Common myeloid progenitor, CD34-positive (primary cell): Measurements from ENCODE around the gene ARMH3.

Source experiments
- CTCF ChIA-PET: fragments of 350-600 bp; sonication (Branson Sonifier 250); formaldehyde crosslinking; loops from one replicate; lab custom pipeline; 2021; ENCODE audit warnings: antibody characterized with exemption; lab: Charles Lee
- POLR2A ChIA-PET: fragments of 350-600 bp; sonication (Branson Sonifier 250); formaldehyde crosslinking; loops from one replicate; lab custom pipeline; 2021; ENCODE audit warnings: antibody characterized with exemption; lab: Charles Lee
- DNase-seq, 3 donors: peaks; one replicate each; pipeline versions ENCODE4 v3.0.0 to v3.0.0-alpha.2; 2013
- H3K27ac ChIP-seq, 2 experiments: 1 replicate in 1 of 2; 2 replicates in 1 of 2; pipeline ENCODE4 v1.7.0; 2013; ENCODE audit warnings: inconsistent platforms in 2 of 2, low read length in 2 of 2, mild to moderate bottlenecking in 2 of 2, low read depth in 1 of 2, moderate library complexity in 1 of 2; ENCODE audit not compliant: severe bottlenecking in 2 of 2, insufficient read depth in 1 of 2, poor library complexity in 1 of 2
- H3K27me3 ChIP-seq, 5 experiments: replicated peaks in 2 of 5; 1 replicate in 3 of 5; 2 replicates in 2 of 5; pipeline versions ENCODE4 v1.6.1 to v1.7.0; 2013; ENCODE audit warnings: low read length in 4 of 5, mild to moderate bottlenecking in 2 of 5, moderate library complexity in 2 of 5, inconsistent platforms in 1 of 5; ENCODE audit not compliant: insufficient read depth in 5 of 5, control insufficient read depth in 4 of 5
- H3K36me3 ChIP-seq, 4 experiments: 1 replicate in 2 of 4; 2 replicates in 2 of 4; pipeline versions ENCODE4 v1.6.1 to v1.7.0; 2013; ENCODE audit warnings: low read length in 3 of 4, control low read depth in 1 of 4, mild to moderate bottlenecking in 1 of 4; ENCODE audit not compliant: control insufficient read depth in 4 of 4, insufficient read depth in 4 of 4
- H3K4me1 ChIP-seq, 4 experiments: 1 replicate in 3 of 4; 2 replicates in 1 of 4; pipeline versions ENCODE4 v1.6.1 to v1.7.1; 2013; ENCODE audit warnings: low read length in 3 of 4, mild to moderate bottlenecking in 3 of 4, control low read depth in 1 of 4, inconsistent platforms in 1 of 4, moderate library complexity in 1 of 4; ENCODE audit not compliant: control insufficient read depth in 4 of 4, insufficient read depth in 4 of 4; ENCODE audit errors: control extremely low read depth in 1 of 4
- H3K4me3 ChIP-seq, 7 experiments: 1 replicate in 4 of 7; 2 replicates in 3 of 7; pipeline versions ENCODE4 v1.5.1 to v1.7.0; 2013; ENCODE audit warnings: mild to moderate bottlenecking in 7 of 7, low read length in 6 of 7, moderate library complexity in 6 of 7, inconsistent platforms in 2 of 7, low read depth in 2 of 7, control low read depth in 1 of 7; ENCODE audit not compliant: insufficient read depth in 4 of 7, control insufficient read depth in 1 of 7; ENCODE audit errors: extremely low read depth in 1 of 7
- H3K9me3 ChIP-seq, 5 experiments: 1 replicate in 4 of 5; 2 replicates in 1 of 5; pipeline versions ENCODE4 v1.6.1 to v1.7.1; 2013; ENCODE audit warnings: low read length in 4 of 5, mild to moderate bottlenecking in 2 of 5, inconsistent platforms in 1 of 5, low read depth in 1 of 5, moderate library complexity in 1 of 5; ENCODE audit not compliant: control insufficient read depth in 4 of 5, insufficient read depth in 2 of 5; ENCODE audit errors: control extremely low read depth in 1 of 5
- WGBS: methylation state at CpG from one replicate; pipeline ENCODE4 v1.1.5; 2013; ENCODE audit not compliant: insufficient coverage; 5-methylcytosine and 5-hydroxymethylcytosine counted together

ARMH3 gene

GRCh38 chr10:101826852-101827434 lies 229.0 kb downstream of the ARMH3 start:
- H3K9me3 ChIP-seq, result no peaks in the 10 kb centered on the region
- H3K36me3 ChIP-seq, result peaks cover 0 to 4% (median under 1%) of the 10 kb centered on the region in 4 experiments
- no peaks in the 10 kb centered on the region for H3K27me3 ChIP-seq
- peaks cover 0 to 36% (median 28%) of the 10 kb centered on the region in 4 experiments for H3K4me1 ChIP-seq
- ChIA-PET POLR2A (interaction anchor here (1.2 kb wide), 1 partner anchor 8 kb away, joined by 4 read pairs; the partner anchor contains the start of gene OGA), CTCF (interaction anchor here (0.8 to 2.1 kb wide), 5 partner anchors 8 to 183 kb away, joined by 3 to 12 read pairs (median 8); partner anchors contain the start of gene OGA)
- H3K4me3 ChIP-seq, result no peak overlapping the region
- DNase-seq, result no peak
- H3K27ac ChIP-seq, result no peak overlapping the region
- 96% methylated on average over 4 of the region's 5 CpGs for WGBS

GRCh38 chr10:101824736-101825135 lies 231.2 kb downstream of the ARMH3 start:
- H3K27me3 ChIP-seq, result no peaks in the 10 kb centered on the region
- ChIA-PET CTCF (interaction anchor here (1.2 kb wide), 1 partner anchor 13 kb away, joined by 3 read pairs; no protein-coding TSS in a partner anchor), POLR2A (no interaction called here)
- DNase-seq, result no peak
- peaks cover 0 to 4% (median under 1%) of the 10 kb centered on the region in 4 experiments for H3K36me3 ChIP-seq
- no peak overlapping the region for H3K4me3 ChIP-seq
- peaks cover 0 to 16% (median 9%) of the 10 kb centered on the region in 4 experiments for H3K4me1 ChIP-seq
- H3K27ac ChIP-seq, result no peak overlapping the region
- no peaks in the 10 kb centered on the region for H3K9me3 ChIP-seq
- WGBS, result 100% methylated on average over 2 of the region's 2 CpGs

- peak overlapping the region in 6 of 7 experiments; percentile 62 to 98 (median 96) for H3K4me3 ChIP-seq
- no peaks in the 10 kb centered on the region for H3K27me3 ChIP-seq
- whole genome bisulfite sequencing, result 28% methylated on average over 12 of the region's 14 CpGs
- peak overlapping the region; percentile 29 to 89 for H3K27ac ChIP-seq
- no peak for DNase-seq
- peaks cover 19 to 45% (median 29%) of the 10 kb centered on the region in 4 experiments for H3K4me1 ChIP-seq
- no peaks in the 10 kb centered on the region for H3K9me3 ChIP-seq
- ChIA-PET CTCF (interaction anchor here (1.1 to 5.8 kb wide), 10 partner anchors 9 to 191 kb away, joined by 3 to 27 read pairs (median 6); no protein-coding TSS in a partner anchor), POLR2A (interaction anchor here (0.6 to 1.4 kb wide), 4 partner anchors 8 to 1820 kb away, joined by 3 to 8 read pairs (median 4); no protein-coding TSS in a partner anchor)
- peaks cover 0 to 2% (median 0%) of the 10 kb centered on the region in 4 experiments for H3K36me3 ChIP-seq
These were observed 236.9 kb downstream of the ARMH3 start for GRCh38 chr10:101818872-101819633.

- Histone ChIP-seq H3K27ac (peak within 1 kb of the TSS; percentile 81 to 89), H3K27me3 (no peaks in the 10 kb centered on the region), H3K4me3 (peak within 1 kb of the TSS; percentile 83 to 98 (median 96)), H3K4me1 (peaks cover 19 to 48% (median 30%) of the 10 kb centered on the region in 4 experiments), H3K9me3 (no peaks in the 10 kb centered on the region), H3K36me3 (peaks cover 0 to 2% (median 1%) of the 10 kb centered on the region in 4 experiments)
- 0% methylated on average over 19 of the region's 47 CpGs for WGBS
- POLR2A ChIA-PET, result interaction anchor here (1.2 to 1.4 kb wide), 2 partner anchors 9 to 11 kb away, joined by 4 read pairs; no protein-coding TSS in a partner anchor
- CTCF ChIA-PET, result interaction anchor here (0.7 to 5.8 kb wide), 10 partner anchors 9 to 192 kb away, joined by 3 to 27 read pairs (median 4); no protein-coding TSS in a partner anchor
- peak; percentile 100 for DNase-seq
These were observed 237.7 kb downstream of the ARMH3 start, which contains the start of gene OGA for GRCh38 chr10:101818119-101818871. OGA (minus strand) TSS chr10:101818444; CDS start chr10:101818022, 422 bp downstream.

- H3K4me3 ChIP-seq, result peak overlapping the region; percentile 83 to 98 (median 96)
- POLR2A ChIA-PET, result interaction anchor here (1.4 kb wide), 1 partner anchor 10 kb away, joined by 4 read pairs; no protein-coding TSS in a partner anchor
- WGBS, result 0% methylated on average over 37 of the region's 44 CpGs
- H3K27me3 ChIP-seq, result no peaks in the 10 kb centered on the region
- H3K27ac ChIP-seq, result peak overlapping the region; percentile 81 to 89
- H3K4me1 ChIP-seq, result peaks cover 19 to 48% (median 30%) of the 10 kb centered on the region in 4 experiments
- no peaks in the 10 kb centered on the region for H3K9me3 ChIP-seq
- CTCF ChIA-PET, result interaction anchor here (0.7 to 5.8 kb wide), 7 partner anchors 10 to 179 kb away, joined by 3 to 27 read pairs (median 6); no protein-coding TSS in a partner anchor
- H3K36me3 ChIP-seq, result peaks cover under 1 to 6% (median 4%) of the 10 kb centered on the region in 4 experiments
- peak; percentile 59 to 84 (median 78) for DNase-seq
These were observed 238.4 kb downstream of the ARMH3 start for GRCh38 chr10:101817337-101818118.
